Mucosa of descending colon (tissue), 3 donors: ENCODE measurements around the gene IL1RL2. TPM values are rescaled to one million over a fixed set of nuclear protein-coding genes. Genes with fewer than 3 reads are reported as not detected.

Experiments
- ATAC-seq: fragments of 200-7000 bp; cut with Tn5 transposase; one replicate; pipeline ENCODE4 v1.9.1; 2020; ENCODE audit warnings: mild to moderate bottlenecking, moderate library complexity
- DNase-seq, 3 donors: peaks; one replicate each; pipeline ENCODE4 v3.0.0-alpha.2; 2020
- H3K36me3 ChIP-seq: fragments of 200-600 bp; one replicate; pipeline ENCODE4 v1.8.0; 2021; ENCODE audit warnings: low read depth, mild to moderate bottlenecking
- H3K4me1 ChIP-seq: fragments of 200-600 bp; one replicate; pipeline ENCODE4 v1.8.0; 2021; ENCODE audit warnings: low read depth, mild to moderate bottlenecking
- H3K4me3 ChIP-seq: fragments of 200-600 bp; one replicate; pipeline ENCODE4 v1.8.0; 2021; ENCODE audit warnings: mild to moderate bottlenecking
- H3K9me3 ChIP-seq: fragments of 200-600 bp; one replicate; pipeline ENCODE4 v1.8.0; 2021; ENCODE audit warnings: mild to moderate bottlenecking
- CTCF ChIP-seq: fragments of 200-600 bp; IDR thresholded peaks from one replicate; pipeline ENCODE4 v1.8.0; 2022; ENCODE audit warnings: antibody characterized with exemption, mild to moderate bottlenecking
- intact Hi-C, 2 donors: fragments of 100-400 bp; cut with DNase I in 1 of 2; cut with micrococcal nuclease in 1 of 2; formaldehyde crosslinking; loops; one replicate each; pipeline versions ENCODE4 v1.11.0 to v1.11.1; 2022; cut with DNase I, micrococcal nuclease
- total RNA-seq, 3 donors: library from RNA; stranded (reverse); fragmentation: NEBNext Ultra II Directional in 2 of 3; extraction: Animal tissue kit (Norgen Biotek cat#: 25700) in 2 of 3; gene quantifications; one replicate each; pipeline versions ENCODE4 v1.2.1 to v1.2.4, GENCODE V29; 2021 to 2023
- donor health status: DM: no; HTN: no; CAD: no; lungs with moderate emphysema.
- donor health status: DM: no; HTN: no; CAD: no.
- donor health status: DM: no; HTN: yes; CAD: no.

Gene IL1RL2
- total RNA-seq, 3 donors from 2014 or later, result 1.5 to 1.7 (median 1.5) TPM

GRCh38 chr2:102278720-102279390 is 92.0 kb downstream of the IL1RL2 start:
- Histone ChIP-seq H3K36me3 (no peaks in the 10 kb centered on the region), H3K4me3 (no peak overlapping the region), H3K9me3 (no peaks in the 10 kb centered on the region), H3K4me1 (no peaks in the 10 kb centered on the region)
- ATAC-seq (no peak), DNase-seq (no peak)
- TF ChIP-seq CTCF, result no peak
- intact Hi-C loops, result no loop called here

GRCh38 chr2:102279391-102279735 is 92.5 kb downstream of the IL1RL2 start:
- Histone ChIP-seq H3K4me3 (no peak overlapping the region), H3K36me3 (no peaks in the 10 kb centered on the region), H3K9me3 (no peaks in the 10 kb centered on the region), H3K4me1 (no peaks in the 10 kb centered on the region)
- intact Hi-C loops, result no loop called here
- ATAC-seq (no peak), DNase-seq (no peak)
- TF ChIP-seq CTCF, result no peak

GRCh38 chr2:102282678-102283091 is 95.9 kb downstream of the IL1RL2 start:
- intact Hi-C loops, result no loop called here
- ATAC-seq (no peak), DNase-seq (no peak)
- H3K9me3 ChIP-seq, result no peaks in the 10 kb centered on the region
- no peaks in the 10 kb centered on the region for H3K4me1 ChIP-seq
- TF ChIP-seq CTCF, result no peak
- no peak overlapping the region for H3K4me3 ChIP-seq
- no peaks in the 10 kb centered on the region for H3K36me3 ChIP-seq

- no peak for TF ChIP-seq CTCF
- no peaks in the 10 kb centered on the region for H3K36me3 ChIP-seq
- ATAC-seq, result no peak
- no peak for DNase-seq
- H3K4me1 ChIP-seq, result no peaks in the 10 kb centered on the region
- no peaks in the 10 kb centered on the region for H3K9me3 ChIP-seq
- intact Hi-C loops, result no loop called here
- H3K4me3 ChIP-seq, result no peak overlapping the region
These were observed 97.2 kb downstream of the IL1RL2 start for GRCh38 chr2:102283996-102284395.

- no peaks in the 10 kb centered on the region for H3K36me3 ChIP-seq
- TF ChIP-seq CTCF, result no peak
- H3K4me1 ChIP-seq, result no peaks in the 10 kb centered on the region
- intact Hi-C loops, result no loop called here
- no peaks in the 10 kb centered on the region for H3K9me3 ChIP-seq
- DNase-seq, result no peak
- H3K4me3 ChIP-seq, result no peak overlapping the region
- ATAC-seq, result no peak
These were observed 97.8 kb downstream of the IL1RL2 start for GRCh38 chr2:102284611-102285010.

- DNase-seq, result no peak
- Histone ChIP-seq H3K4me3 (no peak overlapping the region), H3K36me3 (no peaks in the 10 kb centered on the region), H3K9me3 (no peaks in the 10 kb centered on the region), H3K4me1 (no peaks in the 10 kb centered on the region)
- no peak for ATAC-seq
- TF ChIP-seq CTCF, result no peak
- intact Hi-C loops, result no loop called here
These were observed 98.5 kb downstream of the IL1RL2 start for GRCh38 chr2:102285368-102285767.
